Stromal cell of bone marrow (primary cell): ENCODE measurements around the gene FAAP20.
"Not testable (repeated sequence)": the region's sequence is repeated elsewhere in the genome, so short reads cannot be mapped to it uniquely, and the experiment has no call there.

Experiments
- DNase-seq: peaks from one replicate; pipeline ENCODE4 v3.0.0-alpha.2; 2012; ENCODE audit warnings: low read depth

The FAAP20 gene

DNA sequence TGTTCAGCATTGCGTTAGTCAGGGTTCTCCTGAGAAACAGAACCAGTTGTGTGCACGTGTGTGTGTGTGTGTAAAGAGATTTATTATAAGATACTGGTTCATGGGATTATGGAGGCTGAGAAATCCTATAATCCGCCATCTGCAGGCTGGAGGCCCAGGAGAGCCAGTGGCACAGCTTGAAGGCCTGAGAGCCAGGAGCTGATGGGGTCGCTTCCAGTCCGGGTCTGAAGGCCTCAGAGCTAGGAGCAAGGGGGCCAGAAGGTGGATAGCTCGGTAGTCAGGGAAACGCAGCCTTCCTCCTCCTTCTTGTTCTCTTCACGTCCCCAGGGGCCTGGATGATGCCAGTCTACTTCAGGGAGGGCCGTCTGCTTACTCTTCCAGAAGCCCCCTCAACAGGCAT, 37.7 kb downstream of the FAAP20 start:
- DNase-seq = no peak

DNA sequence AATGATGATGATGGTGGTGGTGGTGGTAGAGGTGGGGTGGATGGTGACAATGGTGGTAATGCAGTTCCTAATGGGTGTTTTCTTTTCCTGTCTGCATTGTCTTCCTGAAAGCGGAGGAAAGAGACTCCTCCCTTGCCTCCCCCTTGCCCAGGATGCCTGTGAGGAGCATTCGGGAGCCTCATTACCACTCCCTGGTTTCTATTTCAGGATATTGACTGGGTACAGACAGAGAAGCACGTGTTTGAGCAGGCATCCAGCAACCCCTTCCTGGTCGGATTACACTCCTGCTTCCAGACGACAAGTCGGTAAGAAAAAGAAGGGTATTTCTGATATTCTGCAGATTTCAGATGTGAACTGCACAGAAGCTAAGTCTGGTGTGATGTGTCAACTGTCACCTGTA, 38.8 kb downstream of the FAAP20 start:
- DNase-seq = no peak

GRCh38 chr1:2155147-2155598, 39.4 kb downstream of the FAAP20 start:
- DNase-seq = no peak

DNA sequence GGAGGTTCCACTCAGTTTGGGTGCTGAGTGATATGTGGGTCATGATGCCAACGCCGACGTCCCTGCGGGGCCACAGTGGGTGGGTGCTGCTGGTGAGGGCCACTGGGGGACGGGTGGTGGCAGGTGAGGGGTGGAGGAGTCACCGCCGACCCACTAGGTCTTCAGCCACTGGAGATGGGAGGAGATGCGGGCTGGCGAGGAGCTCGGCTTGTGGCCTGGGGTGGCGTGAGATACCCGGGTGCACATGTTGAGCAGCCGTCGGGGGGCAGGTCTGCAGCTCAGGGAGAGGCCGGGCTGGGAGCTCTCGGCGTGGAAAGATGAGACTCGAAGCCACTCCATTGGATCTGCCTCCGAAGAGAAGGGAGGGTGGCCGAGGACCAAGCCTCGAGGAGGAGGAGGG, 40.5 kb downstream of the FAAP20 start:
- no peak for DNase-seq

GRCh38 chr1:2152954-2153353, 41.6 kb downstream of the FAAP20 start:
- no peak for DNase-seq

DNA sequence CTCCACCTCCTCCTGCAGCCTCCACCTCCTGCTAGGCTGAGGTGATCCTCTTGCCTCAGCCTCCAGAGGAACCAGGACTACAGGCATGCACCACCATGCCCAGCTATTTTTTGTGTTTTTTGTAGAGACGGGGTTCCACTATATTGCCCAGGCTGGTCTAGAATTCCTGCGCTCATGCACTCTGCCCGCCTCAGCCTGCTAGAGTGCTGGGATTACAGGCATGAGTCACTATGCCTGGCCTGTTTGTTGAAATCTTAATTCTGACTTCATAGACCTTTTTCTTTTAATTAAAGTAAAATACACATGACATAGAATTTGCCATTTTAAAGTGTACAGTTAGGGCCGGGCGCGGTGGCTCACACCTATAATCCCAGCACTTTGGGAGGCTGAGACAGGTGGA, 42.7 kb downstream of the FAAP20 start:
- DNase-seq = no peak

DNA sequence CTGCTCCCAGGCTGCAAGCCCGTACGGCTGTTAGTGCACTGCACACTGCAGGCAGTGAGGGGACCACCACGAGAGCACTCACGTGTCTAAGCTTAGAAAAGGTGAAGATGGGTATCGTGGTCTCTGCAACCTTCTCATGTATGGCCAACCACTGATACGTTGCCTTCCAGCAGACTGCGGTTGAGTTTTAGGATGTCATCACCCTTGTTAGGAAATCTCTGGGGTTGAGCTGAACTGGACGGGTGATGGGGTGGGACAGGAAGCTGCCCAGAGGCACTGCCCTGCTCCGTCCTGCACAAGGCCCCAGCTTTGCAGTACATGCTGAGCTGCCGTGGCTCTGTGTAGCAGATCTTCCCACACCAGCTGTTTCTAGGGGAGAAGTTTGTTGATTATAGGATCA, 43.3 kb downstream of the FAAP20 start:
- DNase-seq = no peak

GRCh38 chr1:2150801-2151200, 43.8 kb downstream of the FAAP20 start:
- DNase-seq = no peak

DNA sequence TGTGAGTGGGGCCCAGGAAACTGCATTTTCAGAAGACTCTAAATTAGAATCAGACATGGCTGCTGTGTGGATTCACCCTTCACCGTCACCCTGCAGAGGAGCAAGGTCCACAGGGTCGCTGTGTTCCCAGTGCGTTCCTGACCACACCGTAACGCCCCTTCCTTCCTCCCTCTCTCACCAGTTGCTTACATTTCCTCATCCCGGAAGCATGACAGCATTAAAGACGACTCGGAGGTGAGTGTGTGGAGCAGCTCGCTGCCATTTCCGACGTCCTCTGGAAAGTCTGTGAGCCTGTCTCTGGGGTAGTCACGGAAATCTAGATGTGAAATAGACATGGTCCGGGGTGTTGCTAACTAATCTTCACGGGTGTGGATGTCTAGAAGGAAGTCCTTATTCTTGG, 45.9 kb downstream of the FAAP20 start:
- DNase-seq = no peak

GRCh38 chr1:2147869-2148268, 46.7 kb downstream of the FAAP20 start:
- not testable (repeated sequence) for DNase-seq

DNA sequence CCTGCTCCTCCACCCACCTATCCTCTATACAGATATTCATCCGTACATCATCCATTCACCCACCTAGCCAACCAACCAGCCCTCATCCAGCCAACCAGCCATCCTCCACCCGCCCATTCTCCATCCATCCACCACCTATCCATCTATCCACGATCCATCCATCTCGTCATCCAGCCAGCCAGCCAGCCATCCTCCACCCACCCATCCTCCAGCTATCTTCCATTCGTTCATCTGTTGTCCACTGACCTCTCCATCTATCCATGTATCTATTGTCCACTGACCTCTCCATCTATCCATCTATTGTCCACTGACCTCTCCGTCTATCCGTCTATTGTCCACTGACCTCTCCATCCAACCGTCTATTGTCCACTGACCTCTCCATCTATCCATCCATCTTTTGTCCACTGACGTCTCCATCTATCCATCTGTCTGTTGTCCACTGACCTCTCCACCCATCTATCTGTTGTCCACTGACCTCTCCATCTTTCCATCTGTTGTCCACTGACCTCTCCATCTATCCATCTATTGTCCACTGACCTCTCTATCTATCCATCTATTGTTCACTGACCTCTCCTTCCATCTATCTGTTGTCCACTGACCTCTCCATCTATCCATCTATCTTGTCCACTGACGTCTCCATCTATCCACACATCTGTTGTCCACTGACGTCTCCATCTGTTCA, 47.6 kb downstream of the FAAP20 start:
- DNase-seq = no peak

GRCh38 chr1:2145946-2146835, 48.4 kb downstream of the FAAP20 start:
- no peak for DNase-seq

GRCh38 chr1:2144501-2145090, 50.0 kb downstream of the FAAP20 start:
- DNase-seq = no peak

DNA sequence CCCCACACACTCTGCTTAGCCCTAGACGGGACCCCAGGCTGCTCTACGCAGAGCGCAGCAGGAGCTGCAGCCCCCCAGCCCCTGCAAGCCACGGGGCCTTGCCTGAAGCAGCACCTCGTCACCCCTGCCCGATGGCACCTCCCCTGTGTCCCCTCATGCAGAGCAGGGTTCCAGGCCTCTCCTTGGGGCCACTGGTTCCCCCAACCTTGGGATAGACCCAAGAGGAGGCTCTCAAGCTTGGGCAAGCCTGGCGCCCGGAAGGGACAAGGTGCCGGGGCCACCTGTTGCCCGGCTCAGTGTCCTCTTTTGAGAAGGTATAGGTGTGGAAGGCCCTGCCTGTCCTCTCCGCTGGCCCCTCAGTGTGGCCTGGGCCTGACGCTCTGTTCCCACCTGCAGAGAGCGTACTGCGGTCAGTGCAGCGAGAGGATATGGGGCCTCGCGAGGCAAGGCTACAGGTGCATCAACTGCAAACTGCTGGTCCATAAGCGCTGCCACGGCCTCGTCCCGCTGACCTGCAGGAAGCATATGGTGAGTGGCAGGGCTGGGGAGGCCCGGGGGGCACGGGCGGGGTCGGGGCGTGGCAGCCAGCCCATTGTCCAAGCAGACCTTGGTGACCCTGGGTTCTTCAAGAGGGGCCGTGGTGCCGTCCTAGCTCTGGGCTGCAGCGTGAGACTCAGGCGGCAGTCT, 50.6 kb downstream of the FAAP20 start:
- DNase-seq = no peak

GRCh38 chr1:2141025-2141424, 53.5 kb downstream of the FAAP20 start:
- no peak for DNase-seq
